ENCODE measurements around the gene HIVEP1.

- no peak for TF ChIP-seq CTCF (IDR thresholded peaks at IDR 0.05)
- no peak for TF ChIP-seq POLR2A (IDR thresholded peaks at IDR 0.05)
These were observed 52.0 kb downstream of the HIVEP1 start for GRCh38 chr6:12064131-12064530.

Data from testis (tissue), 2 donors.